ENCODE results near the gene MT1H. TPM values are rescaled to one million over a fixed set of nuclear protein-coding genes. Genes with fewer than 3 reads are reported as not detected.
A peak's percentile ranks its signal among the peaks of the same experiment; 100 is the strongest.

Gene MT1H
- total and polyA plus RNA-seq, 9 of the 15 experiments (the other 6 are each of a cell fraction or from before 2014, with no cell fraction given) = 0.13 to 0.37 TPM; not detected in 7

GRCh38 chr16:56630134-56630533 lies 39.5 kb upstream of the MT1H start:
- no TSS peak for BruUV-seq (replicated peaks)
- Histone ChIP-seq H3K27ac (ENCODE audit: extremely low read depth, low read depth, low read length) (no peak overlapping the region), H4K20me1 (replicated peaks; ENCODE audit: control insufficient read depth, insufficient read depth, low read length) (0 out of 2 replicates have a peak, but pooled peaks cover 3% of the 10 kb centered on the region), H3K27me3 (ENCODE audit: control insufficient read depth in 2 of 2, insufficient read depth in 2 of 2, low read length in 2 of 2) (peaks cover 41 to 70% of the 10 kb centered on the region in 2 experiments; a peak in 4 of 5 replicates), H3K9me1 (ENCODE audit: control insufficient read depth, insufficient read depth, low read length) (no peaks in the 10 kb centered on the region), H2AFZ (ENCODE audit: low read depth, low read length) (no peak overlapping the region), H3K36me3 (ENCODE audit: control insufficient read depth, insufficient read depth, low read length) (no peaks in the 10 kb centered on the region), H3K79me2 (ENCODE audit: control insufficient read depth, insufficient read depth, low read length) (no peaks in the 10 kb centered on the region), H3K4me3 (no peak overlapping the region), H3K4me2 (ENCODE audit: insufficient read depth, low read length) (no peak overlapping the region), H3K4me1 (replicated peaks in 1 of 2; ENCODE audit: control insufficient read depth in 2 of 2, insufficient read depth in 2 of 2, low read length in 2 of 2) (peaks cover 0 to 15% of the 10 kb centered on the region in 2 experiments; a peak in 2 of 5 replicates), H3K9me3 (replicated peaks; ENCODE audit: control insufficient read depth, insufficient read depth, low read depth, low read length) (no peaks in the 10 kb centered on the region), H3K9ac (ENCODE audit: insufficient read depth in 1 of 2, low read depth in 2 of 2, low read length in 2 of 2) (no peak overlapping the region)
- TF ChIP-seq, protein P1, sequence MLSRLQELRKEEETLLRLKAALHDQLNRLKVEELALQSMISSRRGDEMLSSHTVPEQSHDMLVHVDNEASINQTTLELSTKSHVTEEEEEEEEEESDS (CRISPR knock-in tag; IDR thresholded peaks at IDR 0.05) = no peak
- TF ChIP-seq BRD9 (IDR thresholded peaks at IDR 0.05; ENCODE audit: low read depth, partially characterized antibody) = peak; percentile 73
- no peak for DNase-seq (ENCODE audit: extremely low read depth in 1 of 4, low spot score in 3 of 4)
- 0% methylated on average over 3 of the region's 3 CpGs for WGBS (ENCODE audit: insufficient coverage, low coverage, missing lambda C conversion rate)
- no peak for ATAC-seq
- POLR2A ChIA-PET = interaction anchor here (0.8 kb wide), 1 partner anchor 10 kb away, joined by 4 read pairs; no protein-coding TSS in a partner anchor
- intact Hi-C loops (cut with micrococcal nuclease) = no loop called here
- in situ Hi-C loops (cut with MboI) = no loop called here
- CTCF ChIA-PET (ENCODE audit: low intra/inter-chr PET ratio) = no interaction called here
- no peak for FAIRE-seq

GRCh38 chr16:56631197-56631596 lies 38.4 kb upstream of the MT1H start:
- H4K20me1 ChIP-seq (replicated peaks; ENCODE audit: control insufficient read depth, insufficient read depth, low read length) = 0 out of 2 replicates have a peak, but pooled peaks cover 3% of the 10 kb centered on the region
- no peak overlapping the region for H3K4me3 ChIP-seq
- ChIA-PET CTCF (ENCODE audit: low intra/inter-chr PET ratio) (no interaction called here), POLR2A (no interaction called here)
- no peaks in the 10 kb centered on the region for H3K9me3 ChIP-seq (replicated peaks; ENCODE audit: control insufficient read depth, insufficient read depth, low read depth, low read length)
- in situ Hi-C loops (cut with MboI) (no loop called here), intact Hi-C loops (cut with micrococcal nuclease) (no loop called here)
- DNase-seq (ENCODE audit: extremely low read depth in 1 of 4, low spot score in 3 of 4) = no peak
- H3K4me2 ChIP-seq (ENCODE audit: insufficient read depth, low read length) = no peak overlapping the region
- no peaks in the 10 kb centered on the region for H3K36me3 ChIP-seq (ENCODE audit: control insufficient read depth, insufficient read depth, low read length)
- no peaks in the 10 kb centered on the region for H3K9me1 ChIP-seq (ENCODE audit: control insufficient read depth, insufficient read depth, low read length)
- TF ChIP-seq, protein P2, sequence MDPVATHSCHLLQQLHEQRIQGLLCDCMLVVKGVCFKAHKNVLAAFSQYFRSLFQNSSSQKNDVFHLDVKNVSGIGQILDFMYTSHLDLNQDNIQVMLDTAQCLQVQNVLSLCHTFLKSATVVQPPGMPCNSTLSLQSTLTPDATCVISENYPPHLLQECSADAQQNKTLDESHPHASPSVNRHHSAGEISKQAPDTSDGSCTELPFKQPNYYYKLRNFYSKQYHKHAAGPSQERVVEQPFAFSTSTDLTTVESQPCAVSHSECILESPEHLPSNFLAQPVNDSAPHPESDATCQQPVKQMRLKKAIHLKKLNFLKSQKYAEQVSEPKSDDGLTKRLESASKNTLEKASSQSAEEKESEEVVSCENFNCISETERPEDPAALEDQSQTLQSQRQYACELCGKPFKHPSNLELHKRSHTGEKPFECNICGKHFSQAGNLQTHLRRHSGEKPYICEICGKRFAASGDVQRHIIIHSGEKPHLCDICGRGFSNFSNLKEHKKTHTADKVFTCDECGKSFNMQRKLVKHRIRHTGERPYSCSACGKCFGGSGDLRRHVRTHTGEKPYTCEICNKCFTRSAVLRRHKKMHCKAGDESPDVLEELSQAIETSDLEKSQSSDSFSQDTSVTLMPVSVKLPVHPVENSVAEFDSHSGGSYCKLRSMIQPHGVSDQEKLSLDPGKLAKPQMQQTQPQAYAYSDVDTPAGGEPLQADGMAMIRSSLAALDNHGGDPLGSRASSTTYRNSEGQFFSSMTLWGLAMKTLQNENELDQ (CRISPR knock-in tag; IDR thresholded peaks at IDR 0.05; ENCODE audit: borderline replicate concordance) = no peak
- TF ChIP-seq CREB1 (IDR thresholded peaks at IDR 0.05) (no peak), CREB1 (CRISPR knock-in tag; IDR thresholded peaks at IDR 0.05) (no peak), XRCC4 (IDR thresholded peaks at IDR 0.05; ENCODE audit: extremely low read depth, insufficient read depth, insufficient read length) (no peak), THRA (IDR thresholded peaks at IDR 0.05) (no peak), ZNF143 (CRISPR knock-in tag; IDR thresholded peaks at IDR 0.05) (no peak), ZNF174 (CRISPR knock-in tag; IDR thresholded peaks at IDR 0.05) (no peak)
- no peak overlapping the region for H3K27ac ChIP-seq (ENCODE audit: extremely low read depth, low read depth, low read length)
- H3K4me1 ChIP-seq (replicated peaks in 1 of 2; ENCODE audit: control insufficient read depth in 2 of 2, insufficient read depth in 2 of 2, low read length in 2 of 2) = peaks cover 0 to 15% of the 10 kb centered on the region in 2 experiments; a peak in 2 of 5 replicates
- H3K9ac ChIP-seq (ENCODE audit: insufficient read depth in 1 of 2, low read depth in 2 of 2, low read length in 2 of 2) = no peak overlapping the region
- WGBS (ENCODE audit: insufficient coverage, low coverage, missing lambda C conversion rate) = under 1% methylated on average over 10 of the region's 10 CpGs
- no peak overlapping the region for H2AFZ ChIP-seq (ENCODE audit: low read depth, low read length)
- no peak for FAIRE-seq
- no peaks in the 10 kb centered on the region for H3K79me2 ChIP-seq (ENCODE audit: control insufficient read depth, insufficient read depth, low read length)
- no peak for ATAC-seq
- H3K27me3 ChIP-seq (ENCODE audit: control insufficient read depth in 2 of 2, insufficient read depth in 2 of 2, low read length in 2 of 2) = peaks cover 36 to 70% of the 10 kb centered on the region in 2 experiments; a peak in 4 of 5 replicates
- no TSS peak for BruUV-seq (replicated peaks)

All from K562 (cell line).